GM12878 (cell line): Measurements from ENCODE around the gene SLC7A1. TPM values are rescaled to one million over a fixed set of nuclear protein-coding genes. Genes with fewer than 3 reads are reported as not detected.

Experiments
- ATAC-seq: fragments of 200-7000 bp; cut with Tn5 transposase; 3 replicates; pipeline ENCODE4 v1.9.1; 2020; ENCODE audit warnings: mild to moderate bottlenecking, moderate library complexity
- BruUV-seq: library from RNA; stranded (reverse); fragments of 400-500 nt; replicated peaks from 2 replicates; lab custom pipeline; 2021; lab: Mats Ljungman, UMichigan
- CTCF ChIA-PET: fragments of 300-600 bp; sonication (Branson Sonifier 250); formaldehyde crosslinking; extraction: SDS; loops from one replicate; lab custom pipeline; 2021; ENCODE audit warnings: inconsistent platforms; lab: Yijun Ruan, JAX
- POLR2A ChIA-PET: fragments of 350-600 bp; formaldehyde crosslinking; extraction: SDS; loops from one replicate; lab custom pipeline; 2021; ENCODE audit warnings: inconsistent platforms; lab: Charles Lee
- RAD21 ChIA-PET: fragments of 300-600 bp; sonication (Branson Sonifier 250); formaldehyde crosslinking; loops from one replicate; lab custom pipeline; 2023; ENCODE audit warnings: antibody characterized with exemption; ENCODE audit not compliant: unreplicated experiment; lab: Charles Lee
- SMC1A ChIA-PET: fragments of 300-600 bp; sonication (Branson Sonifier 250); formaldehyde crosslinking; loops from one replicate; lab custom pipeline; 2023; ENCODE audit not compliant: unreplicated experiment, uncharacterized antibody; lab: Charles Lee
- DNase-seq: peaks from one replicate; pipeline ENCODE4 v3.0.0-alpha.2; 2011; ENCODE audit warnings: low read depth, low spot score
- FAIRE-seq: peaks from 3 replicates; lab custom pipeline; 2011; peaks lifted over from hg19 to GRCh38; lab: Jason Lieb, UNC
- H2AFZ ChIP-seq: 2 replicates; pipeline ENCODE4 v1.6.0; 2011; ENCODE audit warnings: low read depth, low read length, control low read depth; ENCODE audit not compliant: control insufficient read depth
- H3K27ac ChIP-seq: 2 replicates; pipeline ENCODE4 v1.5.1; 2011; ENCODE audit warnings: control low read depth; ENCODE audit not compliant: control insufficient read depth, insufficient read depth
- H3K27me3 ChIP-seq, 2 experiments: replicated peaks in 1 of 2; 2 replicates each; pipeline versions ENCODE4 v1.6.0 to v1.6.1; 2011; ENCODE audit warnings: low read length in 1 of 2; ENCODE audit not compliant: control insufficient read depth in 2 of 2, insufficient read depth in 2 of 2
- H3K36me3 ChIP-seq, 2 experiments: 2 replicates each; pipeline ENCODE4 v1.5.1; 2011; ENCODE audit warnings: low read length in 1 of 2; ENCODE audit not compliant: control insufficient read depth in 2 of 2, insufficient read depth in 2 of 2
- H3K4me1 ChIP-seq: 2 replicates; pipeline ENCODE4 v1.6.1; 2011; ENCODE audit warnings: mild to moderate bottlenecking, low read length, moderate library complexity, mixed read lengths; ENCODE audit not compliant: control insufficient read depth, insufficient read depth
- H3K4me2 ChIP-seq: 2 replicates; pipeline ENCODE4 v1.6.0; 2011; ENCODE audit warnings: control low read depth; ENCODE audit not compliant: control insufficient read depth, insufficient read depth
- H3K4me3 ChIP-seq: fragments of 200-600 bp; sonication (generic); 2 replicates; pipeline ENCODE4 v1.5.1; 2016
- H3K79me2 ChIP-seq: 2 replicates; pipeline ENCODE4 v1.6.0; 2011; ENCODE audit warnings: low read length; ENCODE audit not compliant: control insufficient read depth, insufficient read depth
- H3K9ac ChIP-seq: 2 replicates; pipeline ENCODE4 v1.8.0; 2011; ENCODE audit warnings: low read length, control low read depth, mixed read lengths; ENCODE audit not compliant: control insufficient read depth, insufficient read depth
- H3K9me3 ChIP-seq: replicated peaks from 3 replicates; pipeline ENCODE4 v1.5.1; 2011; ENCODE audit warnings: mild to moderate bottlenecking, low read length; ENCODE audit not compliant: control insufficient read depth, insufficient read depth
- H4K20me1 ChIP-seq: 2 replicates; pipeline ENCODE4 v1.6.0; 2011; ENCODE audit not compliant: control insufficient read depth, insufficient read depth
- CHD1 ChIP-seq: IDR thresholded peaks from 2 replicates; pipeline ENCODE4 v1.6.1; 2012; ENCODE audit warnings: low read depth, low read length, improper control_type of control experiment
- EP300 ChIP-seq, 2 experiments: fragments of 150-350 bp in 1 of 2; IDR thresholded peaks; 2 replicates each; pipeline ENCODE4 v1.6.1; 2011 to 2012; ENCODE audit warnings: low read depth in 2 of 2, low read length in 2 of 2, borderline replicate concordance in 1 of 2, improper control_type of control experiment in 1 of 2, inconsistent platforms in 1 of 2; ENCODE audit not compliant: control insufficient read depth in 1 of 2
- ESRRA ChIP-seq: IDR thresholded peaks from 2 replicates; pipeline ENCODE4 v1.6.1; 2012; ENCODE audit warnings: mild to moderate bottlenecking, low read length, improper control_type of control experiment
- FOXM1 ChIP-seq: IDR thresholded peaks from 2 replicates; pipeline ENCODE4 v1.6.1; 2012; ENCODE audit warnings: low read depth, mild to moderate bottlenecking, inconsistent platforms, low read length, moderate library complexity
- IRF4 ChIP-seq: IDR thresholded peaks from 2 replicates; pipeline ENCODE4 v1.6.1; 2011; ENCODE audit warnings: low read depth, low read length
- MAX ChIP-seq: IDR thresholded peaks from 2 replicates; pipeline ENCODE4 v1.6.1; 2012; ENCODE audit warnings: low read depth, low read length, improper control_type of control experiment
- NBN ChIP-seq: fragments of 450-650 bp; IDR thresholded peaks from 2 replicates; pipeline ENCODE4 v1.6.1; 2016
- NFYB ChIP-seq: IDR thresholded peaks from 2 replicates; pipeline ENCODE4 v1.6.1; 2011; ENCODE audit warnings: low read depth, mild to moderate bottlenecking, low read length, improper control_type of control experiment, moderate library complexity; ENCODE audit not compliant: insufficient read depth
- SMAD1 ChIP-seq: fragments of 450-650 bp; IDR thresholded peaks from 2 replicates; pipeline ENCODE4 v1.6.1; 2018; ENCODE audit warnings: mild to moderate bottlenecking, low read depth; ENCODE audit not compliant: partially characterized antibody
- SPI1 ChIP-seq: IDR thresholded peaks from 2 replicates; pipeline ENCODE4 v1.6.1; 2011; ENCODE audit warnings: low read depth, mild to moderate bottlenecking, low read length, moderate library complexity, borderline replicate concordance; ENCODE audit not compliant: insufficient read depth
- YY1 ChIP-seq: IDR thresholded peaks from 2 replicates; pipeline ENCODE4 v1.6.1; 2011; ENCODE audit warnings: low read depth, mild to moderate bottlenecking, low read length
- ZNF274 ChIP-seq: IDR thresholded peaks from one replicate; pipeline ENCODE4 v1.8.0; 2011; ENCODE audit not compliant: insufficient read length, insufficient read depth
- WGBS: methylation state at CpG from one replicate; pipeline ENCODE4 v1.1.6; 2016; ENCODE audit warnings: low lambda C conversion rate; ENCODE audit not compliant: insufficient replicate concordance, insufficient coverage; ENCODE audit errors: missing lambda C conversion rate; 5-methylcytosine and 5-hydroxymethylcytosine counted together
- in situ Hi-C: fragments of 300-500 bp; cut with MboI; formaldehyde crosslinking; loops from 9 replicates; pipeline ENCODE4 v1.14.3; 2018; ENCODE audit warnings: mixed read lengths
- intact Hi-C: fragments of 100-400 bp; cut with micrococcal nuclease; formaldehyde crosslinking; loops from one replicate; pipeline ENCODE4 v1.14.2; 2022; ENCODE audit not compliant: unreplicated experiment
- polyA plus RNA-seq, 11 experiments: library from polyadenylated mRNA; depleted of rRNA in 4 of 11; unstranded in 6 of 11; stranded (reverse) in 5 of 11; fragments of >200 nt; fragmentation: Nextera tagmentation in 4 of 11; fragmentation: Illumina TruSeq in 1 of 11; extraction: Ambion mirVana in 4 of 11; extraction: Trizol in 1 of 11; gene quantifications; 1 replicate in 1 of 11; 2 replicates in 10 of 11; pipeline versions ENCODE4 v1.2.1 to v1.2.3, GENCODE V29; 2011 to 2016; ENCODE audit warnings: inconsistent platforms in 2 of 11, missing spikeins in 2 of 11, low read depth in 1 of 11
- total RNA-seq, 4 experiments: library from RNA; depleted of rRNA in 3 of 4; stranded (reverse); fragments of >200 nt in 3 of 4; fragmentation: Illumina TruSeq in 1 of 4; extraction: Trizol in 1 of 4; gene quantifications; 2 replicates each; pipeline versions ENCODE4 v1.2.1 to v1.2.3, GENCODE V29; 2013 to 2021
- TF ChIP-seq, protein P1 (sequence below): IDR thresholded peaks from 2 replicates; pipeline ENCODE4 v1.6.1; 2012; ENCODE audit warnings: low read depth, low read length, improper control_type of control experiment

The SLC7A1 gene
- total and polyA plus RNA-seq, 10 of the 15 experiments (the other 5 are each of a cell fraction or from before 2014, with no cell fraction given), result 6.4 to 91.7 (median 23.4) TPM

DNA sequence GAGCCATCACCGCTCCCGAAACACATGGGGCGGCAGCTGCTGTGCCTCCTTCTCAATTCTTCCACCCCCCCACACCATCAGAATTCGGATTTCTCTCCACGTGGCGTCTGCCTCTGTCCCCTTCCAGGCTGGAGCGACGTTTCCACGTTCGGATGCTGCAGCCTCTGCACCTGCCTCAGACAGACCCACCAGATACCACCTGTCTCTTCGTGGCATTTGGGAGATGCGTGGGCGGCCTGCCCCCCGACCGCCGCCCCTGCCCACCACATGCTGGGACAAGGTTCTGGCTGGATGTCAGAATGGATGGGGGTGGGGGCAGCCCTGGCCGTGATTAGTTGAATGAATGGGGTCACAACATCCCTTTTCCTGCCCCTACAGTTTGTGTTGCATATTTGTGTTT, 90.0 kb downstream of the SLC7A1 start:
- FAIRE-seq (no peak), DNase-seq (no peak), ATAC-seq (no peak)
- ChIA-PET CTCF (interaction anchor here (1.1 to 4.9 kb wide), 3 partner anchors 203 to 610 kb away, joined by 3 to 80 read pairs (median 29); no protein-coding TSS in a partner anchor), POLR2A (no interaction called here), RAD21 (no interaction called here)
- Histone ChIP-seq H2AFZ (no peak overlapping the region), H4K20me1 (no peaks in the 10 kb centered on the region), H3K27me3 (no peaks in the 10 kb centered on the region), H3K79me2 (no peaks in the 10 kb centered on the region), H3K9ac (no peak overlapping the region), H3K4me2 (no peak overlapping the region), H3K36me3 (no peaks in the 10 kb centered on the region; a peak in 2 of 4 replicates)
- WGBS, result 67% methylated on average over 17 of the region's 17 CpGs
- in situ Hi-C loops, result loop anchor here (5.0 kb wide), 2 partner anchors 207 to 612 kb away; no protein-coding TSS in a partner anchor
- no TSS peak for BruUV-seq
- TF ChIP-seq CHD1 (no peak), FOXM1 (no peak), SPI1 (no peak), NBN (no peak), EP300 (IDR thresholded peaks at IDR 0.05; ENCODE audit: borderline replicate concordance in 1 of 2, control insufficient read depth in 1 of 2, low read depth in 2 of 2, low read length in 2 of 2) (no peak), ZNF274 (no peak), YY1 (no peak), NFYB (no peak), ESRRA (no peak), MAX (no peak), IRF4 (no peak), SMAD1 (no peak)
- TF ChIP-seq, protein P1, sequence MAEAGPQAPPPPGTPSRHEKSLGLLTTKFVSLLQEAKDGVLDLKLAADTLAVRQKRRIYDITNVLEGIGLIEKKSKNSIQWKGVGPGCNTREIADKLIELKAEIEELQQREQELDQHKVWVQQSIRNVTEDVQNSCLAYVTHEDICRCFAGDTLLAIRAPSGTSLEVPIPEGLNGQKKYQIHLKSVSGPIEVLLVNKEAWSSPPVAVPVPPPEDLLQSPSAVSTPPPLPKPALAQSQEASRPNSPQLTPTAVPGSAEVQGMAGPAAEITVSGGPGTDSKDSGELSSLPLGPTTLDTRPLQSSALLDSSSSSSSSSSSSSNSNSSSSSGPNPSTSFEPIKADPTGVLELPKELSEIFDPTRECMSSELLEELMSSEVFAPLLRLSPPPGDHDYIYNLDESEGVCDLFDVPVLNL, result no peak
- TF ChIP-seq, all 136 proteins: peak for 0
- Histone ChIP-seq H3K27ac (no peak overlapping the region), H3K4me3 (no peak overlapping the region), H3K4me1 (no peaks in the 10 kb centered on the region), H3K9me3 (no peaks in the 10 kb centered on the region)
- intact Hi-C loops, result no loop called here
- SMC1A ChIA-PET, result no interaction called here
